Liver (tissue), 3 donors: ENCODE measurements around the gene MUC6.

ENCODE experiments used
- EGR1 ChIP-seq, 2 donors: IDR thresholded peaks; 2 replicates each; pipeline ENCODE4 v1.6.1; 2016 to 2018; ENCODE audit warnings: antibody characterized with exemption in 2 of 2, low read depth in 2 of 2
- FOXA1 ChIP-seq: IDR thresholded peaks from 2 replicates; pipeline ENCODE4 v1.6.1; 2016; ENCODE audit warnings: antibody characterized with exemption
- GABPA ChIP-seq, 2 donors: IDR thresholded peaks in 1 of 2; conservative IDR thresholded peaks in 1 of 2; 2 replicates each; pipeline ENCODE4 v1.6.1; 2016; ENCODE audit warnings: antibody characterized with exemption in 2 of 2, mild to moderate bottlenecking in 1 of 2, moderate library complexity in 1 of 2
- HNF4A ChIP-seq, 2 donors: conservative IDR thresholded peaks; 2 replicates each; pipeline ENCODE4 v1.6.1; 2016; ENCODE audit warnings: antibody characterized with exemption in 2 of 2, mild to moderate bottlenecking in 2 of 2
- NR2F2 ChIP-seq: IDR thresholded peaks from 2 replicates; pipeline ENCODE4 v1.6.1; 2016; ENCODE audit warnings: antibody characterized with exemption
- RAD21 ChIP-seq, 2 donors: IDR thresholded peaks; 2 replicates each; pipeline ENCODE4 v1.6.1; 2016; ENCODE audit warnings: antibody characterized with exemption in 2 of 2, mild to moderate bottlenecking in 2 of 2
- SP1 ChIP-seq: IDR thresholded peaks from 2 replicates; pipeline ENCODE4 v1.6.1; 2018; ENCODE audit warnings: antibody characterized with exemption, mild to moderate bottlenecking
- TAF1 ChIP-seq: conservative IDR thresholded peaks from 2 replicates; pipeline ENCODE4 v1.6.1; 2016; ENCODE audit warnings: antibody characterized with exemption, mild to moderate bottlenecking
- YY1 ChIP-seq: IDR thresholded peaks from 2 replicates; pipeline ENCODE4 v1.6.1; 2016; ENCODE audit warnings: antibody characterized with exemption, mild to moderate bottlenecking
- TF ChIP-seq, protein P1 (sequence below): fragments of 150-350 bp; IDR thresholded peaks from 2 replicates; pipeline ENCODE4 v1.5.1; 2017; ENCODE audit warnings: improper control_type of control experiment, low read depth, low read length; ENCODE audit not compliant: missing input control
- TF ChIP-seq, protein P2 (sequence below): IDR thresholded peaks from 2 replicates; pipeline ENCODE4 v1.6.1; 2016; ENCODE audit warnings: antibody characterized with exemption
- TF ChIP-seq, protein P3 (sequence below): IDR thresholded peaks from 2 replicates; pipeline ENCODE4 v1.6.1; 2016; ENCODE audit warnings: antibody characterized with exemption
- TF ChIP-seq, protein P4 (sequence below): IDR thresholded peaks from 2 replicates; pipeline ENCODE4 v1.6.1; 2016; ENCODE audit warnings: antibody characterized with exemption, mild to moderate bottlenecking
- donor health status: healthy.
- donor health status: healthy.

DNA sequence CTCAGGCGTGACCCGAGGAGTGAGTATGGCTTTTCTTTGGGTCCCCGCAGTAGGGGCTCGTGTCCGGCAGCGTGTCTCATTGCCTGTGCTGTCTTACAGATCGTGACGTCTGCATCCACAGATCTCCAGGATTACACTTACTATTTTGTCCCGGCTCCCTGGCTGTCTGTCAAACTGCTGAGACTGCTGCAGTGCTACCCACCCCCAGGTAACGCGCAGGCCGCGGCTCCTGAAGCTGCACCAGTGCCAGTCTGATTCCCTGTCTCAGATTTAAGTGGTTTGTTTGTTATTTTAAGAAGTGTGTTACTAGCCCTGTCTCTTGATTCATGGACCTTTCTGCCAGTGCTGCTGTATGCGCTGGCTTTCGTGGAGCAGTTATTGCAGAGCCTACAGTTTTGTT is 52.0 kb downstream of the MUC6 start:
- TF ChIP-seq, protein P1, sequence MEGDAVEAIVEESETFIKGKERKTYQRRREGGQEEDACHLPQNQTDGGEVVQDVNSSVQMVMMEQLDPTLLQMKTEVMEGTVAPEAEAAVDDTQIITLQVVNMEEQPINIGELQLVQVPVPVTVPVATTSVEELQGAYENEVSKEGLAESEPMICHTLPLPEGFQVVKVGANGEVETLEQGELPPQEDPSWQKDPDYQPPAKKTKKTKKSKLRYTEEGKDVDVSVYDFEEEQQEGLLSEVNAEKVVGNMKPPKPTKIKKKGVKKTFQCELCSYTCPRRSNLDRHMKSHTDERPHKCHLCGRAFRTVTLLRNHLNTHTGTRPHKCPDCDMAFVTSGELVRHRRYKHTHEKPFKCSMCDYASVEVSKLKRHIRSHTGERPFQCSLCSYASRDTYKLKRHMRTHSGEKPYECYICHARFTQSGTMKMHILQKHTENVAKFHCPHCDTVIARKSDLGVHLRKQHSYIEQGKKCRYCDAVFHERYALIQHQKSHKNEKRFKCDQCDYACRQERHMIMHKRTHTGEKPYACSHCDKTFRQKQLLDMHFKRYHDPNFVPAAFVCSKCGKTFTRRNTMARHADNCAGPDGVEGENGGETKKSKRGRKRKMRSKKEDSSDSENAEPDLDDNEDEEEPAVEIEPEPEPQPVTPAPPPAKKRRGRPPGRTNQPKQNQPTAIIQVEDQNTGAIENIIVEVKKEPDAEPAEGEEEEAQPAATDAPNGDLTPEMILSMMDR, result no peak
- TF ChIP-seq, protein P2, sequence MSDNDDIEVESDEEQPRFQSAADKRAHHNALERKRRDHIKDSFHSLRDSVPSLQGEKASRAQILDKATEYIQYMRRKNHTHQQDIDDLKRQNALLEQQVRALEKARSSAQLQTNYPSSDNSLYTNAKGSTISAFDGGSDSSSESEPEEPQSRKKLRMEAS, result no peak
- TF ChIP-seq, protein P3, sequence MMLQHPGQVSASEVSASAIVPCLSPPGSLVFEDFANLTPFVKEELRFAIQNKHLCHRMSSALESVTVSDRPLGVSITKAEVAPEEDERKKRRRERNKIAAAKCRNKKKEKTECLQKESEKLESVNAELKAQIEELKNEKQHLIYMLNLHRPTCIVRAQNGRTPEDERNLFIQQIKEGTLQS, result no peak
- TF ChIP-seq TAF1 (no peak), YY1 (no peak), EGR1 (IDR thresholded peaks at IDR 0.05; ENCODE audit: low read depth in 2 of 2) (no peak), SP1 (no peak), GABPA (IDR thresholded peaks at IDR 0.05 in 1 of 2, conservative IDR thresholded peaks at IDR 0.05 in 1 of 2) (no peak), FOXA1 (no peak), RAD21 (IDR thresholded peaks at IDR 0.05) (no peak), HNF4A (conservative IDR thresholded peaks at IDR 0.05) (no peak), NR2F2 (no peak)
- TF ChIP-seq, protein P4, sequence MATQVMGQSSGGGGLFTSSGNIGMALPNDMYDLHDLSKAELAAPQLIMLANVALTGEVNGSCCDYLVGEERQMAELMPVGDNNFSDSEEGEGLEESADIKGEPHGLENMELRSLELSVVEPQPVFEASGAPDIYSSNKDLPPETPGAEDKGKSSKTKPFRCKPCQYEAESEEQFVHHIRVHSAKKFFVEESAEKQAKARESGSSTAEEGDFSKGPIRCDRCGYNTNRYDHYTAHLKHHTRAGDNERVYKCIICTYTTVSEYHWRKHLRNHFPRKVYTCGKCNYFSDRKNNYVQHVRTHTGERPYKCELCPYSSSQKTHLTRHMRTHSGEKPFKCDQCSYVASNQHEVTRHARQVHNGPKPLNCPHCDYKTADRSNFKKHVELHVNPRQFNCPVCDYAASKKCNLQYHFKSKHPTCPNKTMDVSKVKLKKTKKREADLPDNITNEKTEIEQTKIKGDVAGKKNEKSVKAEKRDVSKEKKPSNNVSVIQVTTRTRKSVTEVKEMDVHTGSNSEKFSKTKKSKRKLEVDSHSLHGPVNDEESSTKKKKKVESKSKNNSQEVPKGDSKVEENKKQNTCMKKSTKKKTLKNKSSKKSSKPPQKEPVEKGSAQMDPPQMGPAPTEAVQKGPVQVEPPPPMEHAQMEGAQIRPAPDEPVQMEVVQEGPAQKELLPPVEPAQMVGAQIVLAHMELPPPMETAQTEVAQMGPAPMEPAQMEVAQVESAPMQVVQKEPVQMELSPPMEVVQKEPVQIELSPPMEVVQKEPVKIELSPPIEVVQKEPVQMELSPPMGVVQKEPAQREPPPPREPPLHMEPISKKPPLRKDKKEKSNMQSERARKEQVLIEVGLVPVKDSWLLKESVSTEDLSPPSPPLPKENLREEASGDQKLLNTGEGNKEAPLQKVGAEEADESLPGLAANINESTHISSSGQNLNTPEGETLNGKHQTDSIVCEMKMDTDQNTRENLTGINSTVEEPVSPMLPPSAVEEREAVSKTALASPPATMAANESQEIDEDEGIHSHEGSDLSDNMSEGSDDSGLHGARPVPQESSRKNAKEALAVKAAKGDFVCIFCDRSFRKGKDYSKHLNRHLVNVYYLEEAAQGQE, result no peak
